ENCODE data around the gene TRIM71. TPM values are rescaled to one million over a fixed set of nuclear protein-coding genes. Genes with fewer than 3 reads are reported as not detected.
"Not testable (repeated sequence)": the region's sequence is repeated elsewhere in the genome, so short reads cannot be mapped to it uniquely, and the experiment has no call there.

TRIM71 gene
- total and polyA plus RNA-seq, 2 donors: 0.09 TPM

DNA sequence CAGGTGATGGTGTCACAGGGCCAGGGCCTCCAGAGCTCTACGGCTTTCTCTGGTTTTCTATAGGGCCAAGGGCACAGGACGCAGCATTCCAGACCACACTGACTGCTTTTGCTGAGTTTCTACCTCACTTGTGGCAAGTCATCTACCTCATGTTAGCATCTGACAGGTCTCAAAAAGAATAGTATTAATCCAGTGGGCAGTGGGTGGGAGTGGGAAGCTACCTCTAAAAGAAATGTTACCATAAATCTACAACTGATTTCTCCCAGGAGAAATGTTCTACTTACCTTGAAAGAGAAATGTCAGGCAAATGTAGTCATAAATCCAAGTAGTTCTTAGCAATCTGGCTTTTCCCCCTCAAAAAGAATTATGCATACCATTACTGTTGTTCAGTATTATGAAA, 77.9 kb downstream of the TRIM71 start:
- no peaks in the 10 kb centered on the region for H3K36me3 ChIP-seq (ENCODE audit: control insufficient read depth in 2 of 2, insufficient read depth in 2 of 2, low read length in 1 of 2)
- no peaks in the 10 kb centered on the region for H3K9me3 ChIP-seq (ENCODE audit: control insufficient read depth in 2 of 2, insufficient read depth in 1 of 2, low read length in 1 of 2)
- peaks cover 0 to 6% of the 10 kb centered on the region in 2 donors for H3K4me1 ChIP-seq (ENCODE audit: control insufficient read depth in 2 of 2, insufficient read depth in 2 of 2, low read length in 2 of 2)
- no peak overlapping the region for H3K4me3 ChIP-seq (ENCODE audit: low read length in 2 of 2)
- no peak for DNase-seq (ENCODE audit: low read depth in 6 of 9, low spot score in 9 of 9)
- H3K27ac ChIP-seq (ENCODE audit: low read depth in 1 of 2, low read length in 1 of 2): no peak overlapping the region
- 95% methylated on average over 2 of the region's 2 CpGs for WGBS
- H3K27me3 ChIP-seq (ENCODE audit: control insufficient read depth in 2 of 2, insufficient read depth in 1 of 2, low read length in 1 of 2): no peaks in the 10 kb centered on the region

DNA sequence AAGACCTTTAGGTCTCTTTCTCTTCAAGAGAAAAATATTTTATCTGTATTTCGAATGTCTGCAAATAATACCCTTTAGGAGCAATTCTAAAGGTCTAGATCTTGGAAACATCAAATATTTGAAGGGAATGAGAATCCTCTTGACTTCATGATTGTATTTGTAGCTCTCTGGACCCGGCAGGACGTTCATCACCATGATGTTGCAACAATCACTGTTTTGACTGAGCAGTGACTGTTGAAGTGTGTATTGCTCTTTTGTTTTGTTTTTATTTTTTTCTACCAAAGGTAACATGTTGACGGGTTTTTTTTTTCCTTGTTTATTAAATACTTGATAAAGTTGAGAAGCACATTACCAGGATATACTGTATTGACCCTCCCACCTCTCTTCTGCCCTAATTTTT, 78.3 kb downstream of the TRIM71 start:
- Histone ChIP-seq H3K27ac (ENCODE audit: low read depth in 1 of 2, low read length in 1 of 2) (no peak overlapping the region), H3K4me3 (ENCODE audit: low read length in 2 of 2) (no peak overlapping the region), H3K36me3 (ENCODE audit: control insufficient read depth in 2 of 2, insufficient read depth in 2 of 2, low read length in 1 of 2) (no peaks in the 10 kb centered on the region), H3K4me1 (ENCODE audit: control insufficient read depth in 2 of 2, insufficient read depth in 2 of 2, low read length in 2 of 2) (peaks cover 0 to 6% of the 10 kb centered on the region in 2 donors), H3K9me3 (ENCODE audit: control insufficient read depth in 2 of 2, insufficient read depth in 1 of 2, low read length in 1 of 2) (no peaks in the 10 kb centered on the region), H3K27me3 (ENCODE audit: control insufficient read depth in 2 of 2, insufficient read depth in 1 of 2, low read length in 1 of 2) (no peaks in the 10 kb centered on the region)
- no peak for DNase-seq (ENCODE audit: low read depth in 6 of 9, low spot score in 9 of 9)
- WGBS: 97% methylated on average over 4 of the region's 4 CpGs

GRCh38 chr3:32897001-32897601, 79.3 kb downstream of the TRIM71 start:
- Histone ChIP-seq H3K36me3 (ENCODE audit: control insufficient read depth in 2 of 2, insufficient read depth in 2 of 2, low read length in 1 of 2) (no peaks in the 10 kb centered on the region), H3K9me3 (ENCODE audit: control insufficient read depth in 2 of 2, insufficient read depth in 1 of 2, low read length in 1 of 2) (no peaks in the 10 kb centered on the region), H3K4me3 (ENCODE audit: low read length in 2 of 2) (no peak overlapping the region), H3K27me3 (ENCODE audit: control insufficient read depth in 2 of 2, insufficient read depth in 1 of 2, low read length in 1 of 2) (no peaks in the 10 kb centered on the region), H3K4me1 (ENCODE audit: control insufficient read depth in 2 of 2, insufficient read depth in 2 of 2, low read length in 2 of 2) (no peaks in the 10 kb centered on the region), H3K27ac (ENCODE audit: low read depth in 1 of 2, low read length in 1 of 2) (no peak overlapping the region)
- 98% methylated on average over 8 of the region's 8 CpGs for WGBS
- DNase-seq (ENCODE audit: low read depth in 6 of 9, low spot score in 9 of 9): no peak

- no peaks in the 10 kb centered on the region for H3K4me1 ChIP-seq (ENCODE audit: control insufficient read depth in 2 of 2, insufficient read depth in 2 of 2, low read length in 2 of 2)
- no peaks in the 10 kb centered on the region for H3K27me3 ChIP-seq (ENCODE audit: control insufficient read depth in 2 of 2, insufficient read depth in 1 of 2, low read length in 1 of 2)
- H3K4me3 ChIP-seq (ENCODE audit: low read length in 2 of 2): no peak overlapping the region
- DNase-seq (ENCODE audit: low read depth in 6 of 9, low spot score in 9 of 9): no peak
- no peak overlapping the region for H3K27ac ChIP-seq (ENCODE audit: low read depth in 1 of 2, low read length in 1 of 2)
- 92% methylated on average over 5 of the region's 5 CpGs for WGBS
- H3K9me3 ChIP-seq (ENCODE audit: control insufficient read depth in 2 of 2, insufficient read depth in 1 of 2, low read length in 1 of 2): no peaks in the 10 kb centered on the region
- H3K36me3 ChIP-seq (ENCODE audit: control insufficient read depth in 2 of 2, insufficient read depth in 2 of 2, low read length in 1 of 2): no peaks in the 10 kb centered on the region
Observed at GRCh38 chr3:32897981-32898623, 80.3 kb downstream of the TRIM71 start.

DNA sequence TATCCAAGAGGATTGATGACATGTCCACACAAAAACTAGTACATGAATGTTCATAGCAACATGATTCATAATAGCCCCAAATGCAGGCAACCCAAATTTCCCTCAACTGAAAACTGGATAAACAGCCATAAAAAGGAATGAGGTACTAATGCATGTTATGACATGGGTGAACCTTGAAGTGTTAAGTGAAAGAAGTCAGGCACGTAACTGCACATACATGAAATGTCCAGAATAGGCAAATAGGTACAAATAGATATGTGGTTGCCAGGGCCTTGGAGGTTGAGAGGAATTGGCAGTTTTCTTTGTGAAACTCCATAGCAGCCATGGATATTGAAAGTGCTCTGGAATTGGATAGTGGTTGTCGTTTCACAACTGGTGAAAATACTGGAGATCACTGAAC, 81.5 kb downstream of the TRIM71 start:
- Histone ChIP-seq H3K4me3 (ENCODE audit: low read length in 2 of 2) (no peak overlapping the region), H3K9me3 (ENCODE audit: control insufficient read depth in 2 of 2, insufficient read depth in 1 of 2, low read length in 1 of 2) (no peaks in the 10 kb centered on the region), H3K36me3 (ENCODE audit: control insufficient read depth in 2 of 2, insufficient read depth in 2 of 2, low read length in 1 of 2) (no peaks in the 10 kb centered on the region), H3K27ac (ENCODE audit: low read depth in 1 of 2, low read length in 1 of 2) (no peak overlapping the region), H3K27me3 (ENCODE audit: control insufficient read depth in 2 of 2, insufficient read depth in 1 of 2, low read length in 1 of 2) (no peaks in the 10 kb centered on the region), H3K4me1 (ENCODE audit: control insufficient read depth in 2 of 2, insufficient read depth in 2 of 2, low read length in 2 of 2) (no peaks in the 10 kb centered on the region)
- no peak for DNase-seq (ENCODE audit: low read depth in 6 of 9, low spot score in 9 of 9)
- WGBS: 96% methylated on average over 2 of the region's 2 CpGs

GRCh38 chr3:32901005-32901932, 83.5 kb downstream of the TRIM71 start:
- Histone ChIP-seq H3K4me3 (ENCODE audit: low read length in 2 of 2) (no peak overlapping the region), H3K27me3 (ENCODE audit: control insufficient read depth in 2 of 2, insufficient read depth in 1 of 2, low read length in 1 of 2) (no peaks in the 10 kb centered on the region), H3K36me3 (ENCODE audit: control insufficient read depth in 2 of 2, insufficient read depth in 2 of 2, low read length in 1 of 2) (no peaks in the 10 kb centered on the region), H3K9me3 (ENCODE audit: control insufficient read depth in 2 of 2, insufficient read depth in 1 of 2, low read length in 1 of 2) (no peaks in the 10 kb centered on the region), H3K27ac (ENCODE audit: low read depth in 1 of 2, low read length in 1 of 2) (no peak overlapping the region), H3K4me1 (ENCODE audit: control insufficient read depth in 2 of 2, insufficient read depth in 2 of 2, low read length in 2 of 2) (no peaks in the 10 kb centered on the region)
- 70% methylated on average over 7 of the region's 7 CpGs for WGBS
- no peak for DNase-seq (ENCODE audit: low read depth in 6 of 9, low spot score in 9 of 9)

GRCh38 chr3:32902887-32903371, 85.1 kb downstream of the TRIM71 start:
- H3K36me3 ChIP-seq (ENCODE audit: control insufficient read depth in 2 of 2, insufficient read depth in 2 of 2, low read length in 1 of 2); H3K9me3 ChIP-seq (ENCODE audit: control insufficient read depth in 2 of 2, insufficient read depth in 1 of 2, low read length in 1 of 2); H3K27ac ChIP-seq (ENCODE audit: low read depth in 1 of 2, low read length in 1 of 2); H3K4me1 ChIP-seq (ENCODE audit: control insufficient read depth in 2 of 2, insufficient read depth in 2 of 2, low read length in 2 of 2); H3K27me3 ChIP-seq (ENCODE audit: control insufficient read depth in 2 of 2, insufficient read depth in 1 of 2, low read length in 1 of 2): not testable (repeated sequence)
- peak in 2 of 9 donors; percentile 19 to 39 for DNase-seq (ENCODE audit: low read depth in 6 of 9, low spot score in 9 of 9)
- 35% methylated on average over 31 of the region's 31 CpGs for WGBS
- H3K4me3 ChIP-seq (ENCODE audit: low read length in 2 of 2): peak overlapping the region in 1 of 2 donors; percentile 23

- Histone ChIP-seq H3K9me3 (ENCODE audit: control insufficient read depth in 2 of 2, insufficient read depth in 1 of 2, low read length in 1 of 2) (no peaks in the 10 kb centered on the region), H3K27me3 (ENCODE audit: control insufficient read depth in 2 of 2, insufficient read depth in 1 of 2, low read length in 1 of 2) (no peaks in the 10 kb centered on the region), H3K27ac (ENCODE audit: low read depth in 1 of 2, low read length in 1 of 2) (no peak overlapping the region), H3K4me3 (ENCODE audit: low read length in 2 of 2) (no peak overlapping the region), H3K36me3 (ENCODE audit: control insufficient read depth in 2 of 2, insufficient read depth in 2 of 2, low read length in 1 of 2) (no peaks in the 10 kb centered on the region), H3K4me1 (ENCODE audit: control insufficient read depth in 2 of 2, insufficient read depth in 2 of 2, low read length in 2 of 2) (no peaks in the 10 kb centered on the region)
- no peak for DNase-seq (ENCODE audit: low read depth in 6 of 9, low spot score in 9 of 9)
- WGBS: 93% methylated on average over 10 of the region's 10 CpGs
Observed at GRCh38 chr3:32903953-32904352, 86.2 kb downstream of the TRIM71 start.

DNA sequence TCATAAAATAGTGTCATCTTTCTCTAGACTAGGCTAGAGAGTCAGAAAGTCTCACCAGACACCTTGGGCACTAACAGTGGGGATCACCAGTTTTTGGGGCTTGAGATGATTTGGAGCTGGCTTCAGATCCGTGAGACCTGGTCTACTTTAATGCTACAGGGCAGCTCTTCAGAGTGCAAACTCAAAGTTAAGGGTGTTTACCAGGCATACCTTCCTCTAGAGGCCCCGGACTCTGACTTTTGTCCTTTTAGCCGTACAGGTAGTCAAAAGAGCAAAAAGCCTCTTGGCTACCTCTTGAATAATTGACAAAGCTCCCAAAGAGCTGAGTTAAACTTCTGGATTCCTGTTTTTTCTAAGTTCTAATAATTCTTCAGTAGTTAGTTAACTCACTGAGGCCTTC, 92.2 kb downstream of the TRIM71 start:
- H3K9me3 ChIP-seq (ENCODE audit: control insufficient read depth in 2 of 2, insufficient read depth in 1 of 2, low read length in 1 of 2): no peaks in the 10 kb centered on the region
- H3K4me3 ChIP-seq (ENCODE audit: low read length in 2 of 2): no peak overlapping the region
- 98% methylated on average over 3 of the region's 3 CpGs for WGBS
- H3K4me1 ChIP-seq (ENCODE audit: control insufficient read depth in 2 of 2, insufficient read depth in 2 of 2, low read length in 2 of 2): no peaks in the 10 kb centered on the region
- no peak for DNase-seq (ENCODE audit: low read depth in 6 of 9, low spot score in 9 of 9)
- no peaks in the 10 kb centered on the region for H3K27me3 ChIP-seq (ENCODE audit: control insufficient read depth in 2 of 2, insufficient read depth in 1 of 2, low read length in 1 of 2)
- H3K27ac ChIP-seq (ENCODE audit: low read depth in 1 of 2, low read length in 1 of 2): no peak overlapping the region
- H3K36me3 ChIP-seq (ENCODE audit: control insufficient read depth in 2 of 2, insufficient read depth in 2 of 2, low read length in 1 of 2): no peaks in the 10 kb centered on the region

Data from thymus (tissue), 11 donors.